ENCODE data around the gene ZFP64. TPM values are rescaled to one million over a fixed set of nuclear protein-coding genes. Genes with fewer than 3 reads are reported as not detected.

ZFP64 gene
- total RNA-seq, 3 donors from 2014 or later (not counting 1 experiment from before 2014, with no cell fraction given): 11.7 to 14.8 (median 13.9) TPM

DNA sequence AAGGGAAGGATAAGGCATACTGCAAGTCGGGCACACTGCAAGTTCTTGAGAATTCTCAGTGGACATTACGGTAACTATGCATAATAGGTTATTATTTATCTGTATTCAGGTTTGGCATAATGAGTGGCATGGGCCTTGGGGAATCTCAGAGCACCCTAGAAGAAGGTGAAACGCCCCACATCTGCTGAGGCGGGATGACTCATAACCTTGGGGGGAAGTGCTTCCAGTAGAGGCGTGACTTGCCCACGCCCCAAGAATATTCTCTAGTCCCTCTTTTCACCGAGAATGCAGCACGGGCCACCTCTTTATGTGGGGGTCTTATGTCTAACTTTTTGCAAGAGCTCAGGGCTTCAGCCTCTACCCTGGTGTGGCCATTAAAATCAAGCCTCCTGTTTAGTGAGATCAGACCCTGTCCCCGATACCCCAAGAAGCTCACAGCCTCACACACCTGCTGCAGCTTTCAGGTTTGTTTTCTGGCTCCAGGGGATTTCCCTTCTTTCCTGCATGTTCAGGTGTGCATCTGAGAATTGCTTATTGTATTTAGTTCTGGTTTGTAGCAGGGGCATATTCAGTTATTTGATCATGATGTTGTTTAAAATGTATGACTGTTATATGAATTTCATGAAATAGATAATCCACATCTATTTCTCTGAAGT, 19.1 kb downstream of the ZFP64 start:
- Histone ChIP-seq H3K36me3 (ENCODE audit: control insufficient read depth, insufficient read depth, low read length) (no peaks in the 10 kb centered on the region), H3K4me3 (ENCODE audit: low read length) (no peak overlapping the region), H3K27ac (ENCODE audit: low read length) (no peak overlapping the region), H3K9me3 (ENCODE audit: control insufficient read depth, insufficient read depth, low read length) (no peaks in the 10 kb centered on the region), H3K4me1 (ENCODE audit: control insufficient read depth, insufficient read depth, low read length) (no peaks in the 10 kb centered on the region), H3K27me3 (ENCODE audit: control insufficient read depth, insufficient read depth, low read length) (no peaks in the 10 kb centered on the region)
- ATAC-seq: no peak
- DNase-seq: no peak
- Mint-ChIP-seq H3K4me3 (no peak overlapping the region), H3K27me3 (ENCODE audit: low read depth in 2 of 2) (no peaks in the 10 kb centered on the region), H3K4me1 (peaks cover 17 to 27% of the 10 kb centered on the region in 2 donors), H3K36me3 (peaks cover 8% of the 10 kb centered on the region), H3K27ac (no peak overlapping the region), H3K9me3 (no peaks in the 10 kb centered on the region)
- intact Hi-C loops (cut with micrococcal nuclease): no loop called here
- 85% methylated on average over 9 of the region's 9 CpGs for WGBS (ENCODE audit: insufficient coverage)
- TF ChIP-seq, protein P1, sequence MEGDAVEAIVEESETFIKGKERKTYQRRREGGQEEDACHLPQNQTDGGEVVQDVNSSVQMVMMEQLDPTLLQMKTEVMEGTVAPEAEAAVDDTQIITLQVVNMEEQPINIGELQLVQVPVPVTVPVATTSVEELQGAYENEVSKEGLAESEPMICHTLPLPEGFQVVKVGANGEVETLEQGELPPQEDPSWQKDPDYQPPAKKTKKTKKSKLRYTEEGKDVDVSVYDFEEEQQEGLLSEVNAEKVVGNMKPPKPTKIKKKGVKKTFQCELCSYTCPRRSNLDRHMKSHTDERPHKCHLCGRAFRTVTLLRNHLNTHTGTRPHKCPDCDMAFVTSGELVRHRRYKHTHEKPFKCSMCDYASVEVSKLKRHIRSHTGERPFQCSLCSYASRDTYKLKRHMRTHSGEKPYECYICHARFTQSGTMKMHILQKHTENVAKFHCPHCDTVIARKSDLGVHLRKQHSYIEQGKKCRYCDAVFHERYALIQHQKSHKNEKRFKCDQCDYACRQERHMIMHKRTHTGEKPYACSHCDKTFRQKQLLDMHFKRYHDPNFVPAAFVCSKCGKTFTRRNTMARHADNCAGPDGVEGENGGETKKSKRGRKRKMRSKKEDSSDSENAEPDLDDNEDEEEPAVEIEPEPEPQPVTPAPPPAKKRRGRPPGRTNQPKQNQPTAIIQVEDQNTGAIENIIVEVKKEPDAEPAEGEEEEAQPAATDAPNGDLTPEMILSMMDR (IDR thresholded peaks at IDR 0.05): no peak

DNA sequence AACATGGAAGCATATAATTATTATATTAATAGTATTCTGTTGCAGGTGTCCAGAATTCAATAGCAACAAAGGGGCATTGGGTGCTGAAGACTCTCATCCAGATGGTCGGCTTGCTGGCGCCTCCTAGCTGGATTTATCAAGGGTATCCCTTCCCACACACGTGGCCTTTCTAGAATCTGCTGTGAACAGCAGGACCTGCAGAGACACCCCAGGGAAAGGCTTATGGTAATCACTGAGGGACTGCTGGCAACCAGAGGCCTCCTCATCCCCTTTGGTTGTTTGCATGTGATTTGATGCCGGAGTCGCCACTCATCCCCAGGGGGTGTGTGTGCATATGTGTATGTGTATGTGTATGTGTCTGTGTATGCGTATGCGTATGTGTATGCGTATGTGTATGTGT, 20.6 kb downstream of the ZFP64 start:
- ATAC-seq (no peak), DNase-seq (no peak)
- whole genome bisulfite sequencing (ENCODE audit: insufficient coverage): 97% methylated on average over 8 of the region's 8 CpGs
- intact Hi-C loops (cut with micrococcal nuclease): no loop called here
- Histone ChIP-seq H3K4me3 (ENCODE audit: low read length) (no peak overlapping the region), H3K4me1 (ENCODE audit: control insufficient read depth, insufficient read depth, low read length) (no peaks in the 10 kb centered on the region), H3K9me3 (ENCODE audit: control insufficient read depth, insufficient read depth, low read length) (peaks cover 4% of the 10 kb centered on the region), H3K27ac (ENCODE audit: low read length) (no peak overlapping the region), H3K36me3 (ENCODE audit: control insufficient read depth, insufficient read depth, low read length) (no peaks in the 10 kb centered on the region), H3K27me3 (ENCODE audit: control insufficient read depth, insufficient read depth, low read length) (no peaks in the 10 kb centered on the region)
- TF ChIP-seq, protein P1 (IDR thresholded peaks at IDR 0.05): no peak
- H3K4me1 Mint-ChIP-seq: peaks cover 17 to 27% of the 10 kb centered on the region in 2 donors
- no peak overlapping the region for H3K27ac Mint-ChIP-seq
- H3K9me3 Mint-ChIP-seq: no peaks in the 10 kb centered on the region
- no peak overlapping the region for H3K4me3 Mint-ChIP-seq
- peaks cover 8% of the 10 kb centered on the region for H3K36me3 Mint-ChIP-seq
- no peaks in the 10 kb centered on the region for H3K27me3 Mint-ChIP-seq (ENCODE audit: low read depth in 2 of 2)

DNA sequence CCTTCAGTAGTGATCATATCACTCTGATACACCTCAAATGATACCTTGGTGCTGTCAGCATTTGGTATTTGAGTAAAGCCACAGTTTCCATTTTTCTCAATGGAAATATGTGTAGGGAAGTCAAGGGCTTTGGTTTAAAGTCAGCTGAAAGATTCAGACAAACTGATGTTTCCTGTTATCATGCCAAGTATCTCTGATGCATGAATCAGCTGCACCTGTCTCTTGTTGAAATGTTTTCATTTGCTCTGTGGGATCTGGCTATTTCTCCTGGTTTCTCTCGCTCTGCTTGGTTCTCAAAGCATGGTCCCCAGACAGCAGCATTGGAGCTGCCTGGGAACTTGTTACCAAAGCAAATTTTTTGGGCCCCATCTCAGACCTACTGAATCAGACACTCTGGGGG, 23.5 kb downstream of the ZFP64 start:
- Mint-ChIP-seq H3K27ac (peak overlapping the region in 1 of 2 donors; percentile 44), H3K27me3 (ENCODE audit: low read depth in 2 of 2) (no peaks in the 10 kb centered on the region), H3K4me1 (peaks cover 17 to 26% of the 10 kb centered on the region in 2 donors), H3K9me3 (no peaks in the 10 kb centered on the region), H3K36me3 (peaks cover 27% of the 10 kb centered on the region), H3K4me3 (no peak overlapping the region)
- H3K9me3 ChIP-seq (ENCODE audit: control insufficient read depth, insufficient read depth, low read length): peaks cover 5% of the 10 kb centered on the region
- ATAC-seq (no peak), DNase-seq (no peak)
- no peaks in the 10 kb centered on the region for H3K4me1 ChIP-seq (ENCODE audit: control insufficient read depth, insufficient read depth, low read length)
- intact Hi-C loops (cut with micrococcal nuclease): no loop called here
- H3K4me3 ChIP-seq (ENCODE audit: low read length): no peak overlapping the region
- H3K36me3 ChIP-seq (ENCODE audit: control insufficient read depth, insufficient read depth, low read length): peaks cover 20% of the 10 kb centered on the region
- WGBS (ENCODE audit: insufficient coverage): 83% methylated on average over 1 of the region's 1 CpG
- TF ChIP-seq, protein P1 (IDR thresholded peaks at IDR 0.05): no peak
- no peaks in the 10 kb centered on the region for H3K27me3 ChIP-seq (ENCODE audit: control insufficient read depth, insufficient read depth, low read length)
- no peak overlapping the region for H3K27ac ChIP-seq (ENCODE audit: low read length)
